K562 (cell line): ENCODE results near the gene VWF. TPM values are rescaled to one million over a fixed set of nuclear protein-coding genes. Genes with fewer than 3 reads are reported as not detected.
A peak's percentile ranks its signal among the peaks of the same experiment; 100 is the strongest.

Experiments used
- CBFA2T3 ChIP-seq: fragments of 450-650 bp; IDR thresholded peaks from 2 replicates; pipeline ENCODE4 v1.6.1; 2017
- CHCHD3 ChIP-seq: fragments of 250-450 bp; sonication (Bioruptor Pico); IDR thresholded peaks from 2 replicates; pipeline ENCODE4 v2.1.2; 2022; ENCODE audit warnings: mild to moderate bottlenecking
- CREB1 ChIP-seq, 2 experiments: sonication (generic) in 1 of 2; formaldehyde crosslinking in 1 of 2; IDR thresholded peaks; 2 replicates each; pipeline versions ENCODE4 v1.6.1 to v1.8.0; 2012 to 2022; ENCODE audit warnings: inconsistent platforms in 1 of 2, mild to moderate bottlenecking in 1 of 2, missing genetic modification reagents in 1 of 2, moderate library complexity in 1 of 2
- GATA2 ChIP-seq: sonication (generic); formaldehyde crosslinking; IDR thresholded peaks from 2 replicates; pipeline ENCODE4 v1.4.0; 2020; ENCODE audit warnings: mild to moderate bottlenecking, missing genetic modification reagents
- HDGF ChIP-seq: fragments of 450-650 bp; IDR thresholded peaks from 2 replicates; pipeline ENCODE4 v1.6.1; 2016
- HLTF ChIP-seq: fragments of 450-650 bp; IDR thresholded peaks from 2 replicates; pipeline ENCODE4 v1.6.1; 2016
- HMG20B ChIP-seq: fragments of 250-450 bp; sonication (Bioruptor Pico); IDR thresholded peaks from 2 replicates; pipeline ENCODE4 v1.5.0; 2021; ENCODE audit warnings: mild to moderate bottlenecking
- HNRNPH1 ChIP-seq: fragments of 200-400 bp; formaldehyde crosslinking; optimal IDR thresholded peaks from 2 replicates; pipeline ENCODE3; 2017; ENCODE audit warnings: low read depth, mild to moderate bottlenecking, low read length, moderate library complexity
- KAT7 ChIP-seq: sonication (generic); formaldehyde crosslinking; IDR thresholded peaks from 2 replicates; pipeline ENCODE4 v1.8.0; 2022; ENCODE audit warnings: missing genetic modification reagents, mild to moderate bottlenecking, borderline replicate concordance
- SAP30 ChIP-seq: fragments of 200-600 bp; sonication (generic); IDR thresholded peaks from 2 replicates; pipeline ENCODE4 v1.6.1; 2012; ENCODE audit warnings: borderline replicate concordance, low read depth, mild to moderate bottlenecking, moderate library complexity, low read length, control low read depth, inconsistent platforms; ENCODE audit not compliant: insufficient read depth, poor library complexity, severe bottlenecking
- SIRT6 ChIP-seq: IDR thresholded peaks from one replicate; pipeline ENCODE4 v1.6.1; 2012; ENCODE audit warnings: low read depth, mild to moderate bottlenecking, control low read depth, inconsistent platforms, low read length, moderate library complexity
- SMARCA5 ChIP-seq: fragments of 450-650 bp; IDR thresholded peaks from 2 replicates; pipeline ENCODE4 v1.6.1; 2016
- TCF3 ChIP-seq: sonication (generic); formaldehyde crosslinking; IDR thresholded peaks from 2 replicates; pipeline ENCODE4 v1.4.0; 2020; ENCODE audit warnings: mild to moderate bottlenecking, missing genetic modification reagents
- TCF7 ChIP-seq: sonication (generic); IDR thresholded peaks from 2 replicates; pipeline ENCODE4 v1.6.1; 2016; ENCODE audit warnings: antibody characterized with exemption, borderline replicate concordance
- TCF7L2 ChIP-seq: fragments of 150-350 bp; IDR thresholded peaks from 2 replicates; pipeline ENCODE4 v1.6.1; 2016; ENCODE audit warnings: low read depth, mild to moderate bottlenecking, low read length, moderate library complexity
- YBX1 ChIP-seq: fragments of 450-650 bp; IDR thresholded peaks from 2 replicates; pipeline ENCODE4 v1.7.1; 2016; ENCODE audit warnings: mild to moderate bottlenecking
- ZKSCAN8 ChIP-seq: fragments of 200-800 bp; sonication (Bioruptor generic); IDR thresholded peaks from 2 replicates; pipeline ENCODE4 v1.6.1; 2016; ENCODE audit warnings: missing genetic modification characterization, missing compliant biosample characterization
- ZNF77 ChIP-seq: fragments of 250-450 bp; sonication (Bioruptor Pico); IDR thresholded peaks from 2 replicates; pipeline ENCODE4 v1.5.0; 2020
- polyA plus RNA-seq, 8 experiments: library from polyadenylated mRNA; depleted of rRNA in 4 of 8; stranded (reverse) in 5 of 8; unstranded in 3 of 8; fragments of >200 nt; fragmentation: Nextera tagmentation in 2 of 8; fragmentation: Illumina TruSeq in 1 of 8; extraction: Ambion mirVana in 2 of 8; extraction: Trizol in 1 of 8; gene quantifications; 2 replicates each; pipeline versions ENCODE4 v1.2.1 to v1.2.3, GENCODE V29; 2011 to 2014; ENCODE audit warnings: inconsistent platforms in 1 of 8, missing spikeins in 1 of 8
- total RNA-seq, 7 experiments: library from RNA; depleted of rRNA in 6 of 7; stranded (reverse); fragments of >200 nt in 6 of 7; fragmentation: Illumina TruSeq in 2 of 7; extraction: Trizol in 2 of 7; gene quantifications; 2 replicates each; pipeline versions ENCODE4 v1.2.1 to v1.2.3, GENCODE V29; 2011 to 2021; ENCODE audit warnings: low replicate concordance in 1 of 7
- TF ChIP-seq, protein P1 (sequence below): sonication (generic); formaldehyde crosslinking; IDR thresholded peaks from 2 replicates; pipeline ENCODE4 v1.8.0; 2022; ENCODE audit warnings: missing genetic modification reagents, mild to moderate bottlenecking, borderline replicate concordance
- TF ChIP-seq, protein P2 (sequence below): sonication (generic); formaldehyde crosslinking; IDR thresholded peaks from 2 replicates; pipeline ENCODE4 v1.9.0; 2022; ENCODE audit warnings: mild to moderate bottlenecking, missing genetic modification reagents
- TF ChIP-seq, protein P3 (sequence below): sonication (generic); formaldehyde crosslinking; IDR thresholded peaks from 2 replicates; pipeline ENCODE4 v1.4.0; 2020; ENCODE audit warnings: mild to moderate bottlenecking, missing genetic modification reagents
- TF ChIP-seq, protein P4 (sequence below): sonication (generic); formaldehyde crosslinking; IDR thresholded peaks from 2 replicates; pipeline ENCODE4 v1.8.1; 2023; ENCODE audit warnings: missing genetic modification reagents, mild to moderate bottlenecking, borderline replicate concordance

VWF gene
- total and polyA plus RNA-seq, 9 of the 15 experiments (the other 6 are each of a cell fraction or from before 2014, with no cell fraction given), result 0.53 TPM; not detected in 8

DNA sequence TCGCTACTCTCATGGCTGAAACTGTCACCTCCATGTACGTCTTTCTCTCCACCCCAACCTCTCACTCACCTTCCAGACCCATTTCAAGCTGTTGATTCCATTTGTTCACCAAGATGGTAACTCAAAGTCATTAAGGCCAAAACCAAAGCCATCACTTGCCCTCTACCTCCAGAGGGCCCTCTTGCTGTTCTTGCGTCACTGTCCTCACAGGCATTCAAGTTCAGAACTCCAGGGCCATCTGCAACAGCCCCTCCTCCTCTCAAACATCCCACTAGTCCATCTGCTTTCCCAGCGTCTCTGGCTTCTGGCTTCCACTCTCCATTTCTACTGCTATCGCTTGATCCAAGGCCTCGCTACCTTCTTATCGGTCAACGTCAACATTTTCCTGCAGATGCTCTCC lies 74.5 kb downstream of the VWF start (continued):
- TF ChIP-seq, protein P1, sequence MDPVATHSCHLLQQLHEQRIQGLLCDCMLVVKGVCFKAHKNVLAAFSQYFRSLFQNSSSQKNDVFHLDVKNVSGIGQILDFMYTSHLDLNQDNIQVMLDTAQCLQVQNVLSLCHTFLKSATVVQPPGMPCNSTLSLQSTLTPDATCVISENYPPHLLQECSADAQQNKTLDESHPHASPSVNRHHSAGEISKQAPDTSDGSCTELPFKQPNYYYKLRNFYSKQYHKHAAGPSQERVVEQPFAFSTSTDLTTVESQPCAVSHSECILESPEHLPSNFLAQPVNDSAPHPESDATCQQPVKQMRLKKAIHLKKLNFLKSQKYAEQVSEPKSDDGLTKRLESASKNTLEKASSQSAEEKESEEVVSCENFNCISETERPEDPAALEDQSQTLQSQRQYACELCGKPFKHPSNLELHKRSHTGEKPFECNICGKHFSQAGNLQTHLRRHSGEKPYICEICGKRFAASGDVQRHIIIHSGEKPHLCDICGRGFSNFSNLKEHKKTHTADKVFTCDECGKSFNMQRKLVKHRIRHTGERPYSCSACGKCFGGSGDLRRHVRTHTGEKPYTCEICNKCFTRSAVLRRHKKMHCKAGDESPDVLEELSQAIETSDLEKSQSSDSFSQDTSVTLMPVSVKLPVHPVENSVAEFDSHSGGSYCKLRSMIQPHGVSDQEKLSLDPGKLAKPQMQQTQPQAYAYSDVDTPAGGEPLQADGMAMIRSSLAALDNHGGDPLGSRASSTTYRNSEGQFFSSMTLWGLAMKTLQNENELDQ, result no peak
- TF ChIP-seq GATA2 (CRISPR knock-in tag), result no peak
- TF ChIP-seq, protein P2, sequence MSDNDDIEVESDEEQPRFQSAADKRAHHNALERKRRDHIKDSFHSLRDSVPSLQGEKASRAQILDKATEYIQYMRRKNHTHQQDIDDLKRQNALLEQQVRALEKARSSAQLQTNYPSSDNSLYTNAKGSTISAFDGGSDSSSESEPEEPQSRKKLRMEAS (CRISPR knock-in tag), result no peak
- no peak for TF ChIP-seq TCF7
- TF ChIP-seq, protein P3, sequence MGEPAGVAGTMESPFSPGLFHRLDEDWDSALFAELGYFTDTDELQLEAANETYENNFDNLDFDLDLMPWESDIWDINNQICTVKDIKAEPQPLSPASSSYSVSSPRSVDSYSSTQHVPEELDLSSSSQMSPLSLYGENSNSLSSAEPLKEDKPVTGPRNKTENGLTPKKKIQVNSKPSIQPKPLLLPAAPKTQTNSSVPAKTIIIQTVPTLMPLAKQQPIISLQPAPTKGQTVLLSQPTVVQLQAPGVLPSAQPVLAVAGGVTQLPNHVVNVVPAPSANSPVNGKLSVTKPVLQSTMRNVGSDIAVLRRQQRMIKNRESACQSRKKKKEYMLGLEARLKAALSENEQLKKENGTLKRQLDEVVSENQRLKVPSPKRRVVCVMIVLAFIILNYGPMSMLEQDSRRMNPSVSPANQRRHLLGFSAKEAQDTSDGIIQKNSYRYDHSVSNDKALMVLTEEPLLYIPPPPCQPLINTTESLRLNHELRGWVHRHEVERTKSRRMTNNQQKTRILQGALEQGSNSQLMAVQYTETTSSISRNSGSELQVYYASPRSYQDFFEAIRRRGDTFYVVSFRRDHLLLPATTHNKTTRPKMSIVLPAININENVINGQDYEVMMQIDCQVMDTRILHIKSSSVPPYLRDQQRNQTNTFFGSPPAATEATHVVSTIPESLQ (CRISPR knock-in tag), result no peak
- no peak for TF ChIP-seq TCF7L2
- TF ChIP-seq, protein P4, sequence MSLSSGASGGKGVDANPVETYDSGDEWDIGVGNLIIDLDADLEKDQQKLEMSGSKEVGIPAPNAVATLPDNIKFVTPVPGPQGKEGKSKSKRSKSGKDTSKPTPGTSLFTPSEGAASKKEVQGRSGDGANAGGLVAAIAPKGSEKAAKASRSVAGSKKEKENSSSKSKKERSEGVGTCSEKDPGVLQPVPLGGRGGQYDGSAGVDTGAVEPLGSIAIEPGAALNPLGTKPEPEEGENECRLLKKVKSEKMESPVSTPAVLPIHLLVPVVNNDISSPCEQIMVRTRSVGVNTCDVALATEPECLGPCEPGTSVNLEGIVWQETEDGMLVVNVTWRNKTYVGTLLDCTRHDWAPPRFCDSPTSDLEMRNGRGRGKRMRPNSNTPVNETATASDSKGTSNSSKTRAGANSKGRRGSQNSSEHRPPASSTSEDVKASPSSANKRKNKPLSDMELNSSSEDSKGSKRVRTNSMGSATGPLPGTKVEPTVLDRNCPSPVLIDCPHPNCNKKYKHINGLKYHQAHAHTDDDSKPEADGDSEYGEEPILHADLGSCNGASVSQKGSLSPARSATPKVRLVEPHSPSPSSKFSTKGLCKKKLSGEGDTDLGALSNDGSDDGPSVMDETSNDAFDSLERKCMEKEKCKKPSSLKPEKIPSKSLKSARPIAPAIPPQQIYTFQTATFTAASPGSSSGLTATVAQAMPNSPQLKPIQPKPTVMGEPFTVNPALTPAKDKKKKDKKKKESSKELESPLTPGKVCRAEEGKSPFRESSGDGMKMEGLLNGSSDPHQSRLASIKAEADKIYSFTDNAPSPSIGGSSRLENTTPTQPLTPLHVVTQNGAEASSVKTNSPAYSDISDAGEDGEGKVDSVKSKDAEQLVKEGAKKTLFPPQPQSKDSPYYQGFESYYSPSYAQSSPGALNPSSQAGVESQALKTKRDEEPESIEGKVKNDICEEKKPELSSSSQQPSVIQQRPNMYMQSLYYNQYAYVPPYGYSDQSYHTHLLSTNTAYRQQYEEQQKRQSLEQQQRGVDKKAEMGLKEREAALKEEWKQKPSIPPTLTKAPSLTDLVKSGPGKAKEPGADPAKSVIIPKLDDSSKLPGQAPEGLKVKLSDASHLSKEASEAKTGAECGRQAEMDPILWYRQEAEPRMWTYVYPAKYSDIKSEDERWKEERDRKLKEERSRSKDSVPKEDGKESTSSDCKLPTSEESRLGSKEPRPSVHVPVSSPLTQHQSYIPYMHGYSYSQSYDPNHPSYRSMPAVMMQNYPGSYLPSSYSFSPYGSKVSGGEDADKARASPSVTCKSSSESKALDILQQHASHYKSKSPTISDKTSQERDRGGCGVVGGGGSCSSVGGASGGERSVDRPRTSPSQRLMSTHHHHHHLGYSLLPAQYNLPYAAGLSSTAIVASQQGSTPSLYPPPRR (CRISPR knock-in tag), result no peak
- no peak for TF ChIP-seq SAP30
- no peak for TF ChIP-seq SIRT6
- TF ChIP-seq ZNF77 (CRISPR knock-in tag), result no peak
- no peak for TF ChIP-seq SMARCA5
- TF ChIP-seq CBFA2T3, result peak; percentile 10; the same call in 1 of the 2 replicates
- TF ChIP-seq KAT7 (CRISPR knock-in tag), result no peak
- TF ChIP-seq HDGF, result no peak
- no peak for TF ChIP-seq HNRNPH1
- TF ChIP-seq TCF3 (CRISPR knock-in tag), result no peak
- TF ChIP-seq HLTF, result no peak
- TF ChIP-seq HMG20B (CRISPR knock-in tag), result no peak
- TF ChIP-seq CREB1 (IDR thresholded peaks at IDR 0.05), result no peak
- no peak for TF ChIP-seq CREB1 (CRISPR knock-in tag; IDR thresholded peaks at IDR 0.05)
- TF ChIP-seq ZKSCAN8, result no peak
- TF ChIP-seq CHCHD3 (CRISPR knock-in tag), result no peak
- no peak for TF ChIP-seq YBX1
